GM08714 (cell line): ENCODE data around the gene FUCA1.

Experiments used
- H3K4me3 ChIP-seq: fragments of 200-500 bp; sonication (Bioruptor generic); 2 replicates; pipeline ENCODE4 v1.5.1; 2014; ENCODE audit warnings: mild to moderate bottlenecking, low read length, inconsistent platforms
- ZNF274 ChIP-seq: IDR thresholded peaks from 2 replicates; pipeline ENCODE4 v1.6.1; 2012; ENCODE audit warnings: mild to moderate bottlenecking, low read depth, low read length

Gene FUCA1

GRCh38 chr1:23867895-23868556 is at the start of gene FUCA1:
Gene FUCA1 (minus strand): TSS chr1:23868290. CDS start chr1:23868286, 4 bp downstream.
- TF ChIP-seq ZNF274 = no peak

GRCh38 chr1:23916209-23917131 is 48.4 kb upstream of the FUCA1 start:
- TF ChIP-seq ZNF274 = no peak
- no peak overlapping the region; the same call in 1 of the 2 replicates for H3K4me3 ChIP-seq

More at GRCh38 chr1:23867895-23868556, at the start of gene FUCA1:
- H3K4me3 ChIP-seq = peak within 1 kb of the TSS; percentile 86

GRCh38 chr1:23915466-23915865 is 47.4 kb upstream of the FUCA1 start:
- H3K4me3 ChIP-seq = no peak overlapping the region
- no peak for TF ChIP-seq ZNF274

- no peak overlapping the region for H3K4me3 ChIP-seq
- TF ChIP-seq ZNF274 = no peak
Observed at GRCh38 chr1:23914921-23915320, 46.8 kb upstream of the FUCA1 start.

GRCh38 chr1:23913212-23913880 is 45.3 kb upstream of the FUCA1 start, which contains the start of gene CNR2:
Gene CNR2 (minus strand): TSS chr1:23913362. CDS start chr1:23875617, 37,745 bp downstream.
- TF ChIP-seq ZNF274 = no peak
- peak within 1 kb of the TSS; percentile 48; the same call in 1 of the 2 replicates for H3K4me3 ChIP-seq

- peak overlapping the region; percentile 48; the same call in 1 of the 2 replicates for H3K4me3 ChIP-seq
- no peak for TF ChIP-seq ZNF274
Observed at GRCh38 chr1:23911921-23912320, 43.8 kb upstream of the FUCA1 start.

GRCh38 chr1:23910553-23911246 is 42.6 kb upstream of the FUCA1 start:
- H3K4me3 ChIP-seq = peak overlapping the region; percentile 36; the same call in 1 of the 2 replicates
- no peak for TF ChIP-seq ZNF274

GRCh38 chr1:23910144-23910543 is 42.1 kb upstream of the FUCA1 start:
- H3K4me3 ChIP-seq = peak overlapping the region; percentile 11; the same call in 1 of the 2 replicates
- no peak for TF ChIP-seq ZNF274

GRCh38 chr1:23909412-23909811 is 41.3 kb upstream of the FUCA1 start:
- peak overlapping the region; percentile 2; the same call in 1 of the 2 replicates for H3K4me3 ChIP-seq
- no peak for TF ChIP-seq ZNF274

- H3K4me3 ChIP-seq = peak overlapping the region; percentile 2; the same call in 1 of the 2 replicates
- no peak for TF ChIP-seq ZNF274
Observed at GRCh38 chr1:23908453-23909341, 40.6 kb upstream of the FUCA1 start.

- no peak for TF ChIP-seq ZNF274
- no peak overlapping the region for H3K4me3 ChIP-seq
Observed at GRCh38 chr1:23906731-23907130, 38.6 kb upstream of the FUCA1 start.

GRCh38 chr1:23905461-23906025 is 37.5 kb upstream of the FUCA1 start:
- no peak overlapping the region for H3K4me3 ChIP-seq
- no peak for TF ChIP-seq ZNF274

- no peak for TF ChIP-seq ZNF274
- H3K4me3 ChIP-seq = no peak overlapping the region
Observed at GRCh38 chr1:23904748-23905357, 36.8 kb upstream of the FUCA1 start.
